ENCODE results near the gene RNF214. TPM values are rescaled to one million over a fixed set of nuclear protein-coding genes. Genes with fewer than 3 reads are reported as not detected.
"Not testable (repeated sequence)": the region's sequence is repeated elsewhere in the genome, so short reads cannot be mapped to it uniquely, and the experiment has no call there.

The RNF214 gene
- total RNA-seq, 3 donors from 2014 or later, result 12.3 to 13.3 (median 12.5) TPM

DNA sequence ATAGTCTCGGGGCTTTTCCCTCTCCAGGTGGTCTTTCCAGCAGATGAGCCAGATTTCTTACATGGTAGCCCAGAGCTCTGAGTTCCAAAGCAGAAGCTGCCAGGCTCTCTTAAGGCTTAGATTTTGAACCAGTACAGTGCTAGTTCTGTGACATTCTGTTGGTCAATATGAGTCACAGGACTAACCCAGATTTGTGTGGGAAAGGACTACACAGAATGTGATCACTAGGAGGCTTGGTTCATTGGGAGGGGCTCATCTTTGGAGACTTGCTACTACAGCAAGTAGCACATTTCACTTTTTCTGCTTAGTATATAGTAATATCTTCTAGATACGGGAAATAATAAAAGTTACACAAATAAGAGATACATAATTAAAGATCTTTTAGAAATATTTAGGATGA, 24.1 kb downstream of the RNF214 start:
- Histone ChIP-seq H3K4me3 (no peak overlapping the region), H3K36me3 (no peaks in the 10 kb centered on the region), H3K4me1 (no peaks in the 10 kb centered on the region), H3K9me3 (no peaks in the 10 kb centered on the region), H3K27me3 (no peaks in the 10 kb centered on the region), H3K27ac (no peak overlapping the region)
- DNase-seq (ENCODE audit: low spot score in 2 of 2), result no peak
- TF ChIP-seq POLR2AphosphoS5 (IDR thresholded peaks at IDR 0.05) (no peak), POLR2A (IDR thresholded peaks at IDR 0.05) (no peak)
- TF ChIP-seq, protein P1, sequence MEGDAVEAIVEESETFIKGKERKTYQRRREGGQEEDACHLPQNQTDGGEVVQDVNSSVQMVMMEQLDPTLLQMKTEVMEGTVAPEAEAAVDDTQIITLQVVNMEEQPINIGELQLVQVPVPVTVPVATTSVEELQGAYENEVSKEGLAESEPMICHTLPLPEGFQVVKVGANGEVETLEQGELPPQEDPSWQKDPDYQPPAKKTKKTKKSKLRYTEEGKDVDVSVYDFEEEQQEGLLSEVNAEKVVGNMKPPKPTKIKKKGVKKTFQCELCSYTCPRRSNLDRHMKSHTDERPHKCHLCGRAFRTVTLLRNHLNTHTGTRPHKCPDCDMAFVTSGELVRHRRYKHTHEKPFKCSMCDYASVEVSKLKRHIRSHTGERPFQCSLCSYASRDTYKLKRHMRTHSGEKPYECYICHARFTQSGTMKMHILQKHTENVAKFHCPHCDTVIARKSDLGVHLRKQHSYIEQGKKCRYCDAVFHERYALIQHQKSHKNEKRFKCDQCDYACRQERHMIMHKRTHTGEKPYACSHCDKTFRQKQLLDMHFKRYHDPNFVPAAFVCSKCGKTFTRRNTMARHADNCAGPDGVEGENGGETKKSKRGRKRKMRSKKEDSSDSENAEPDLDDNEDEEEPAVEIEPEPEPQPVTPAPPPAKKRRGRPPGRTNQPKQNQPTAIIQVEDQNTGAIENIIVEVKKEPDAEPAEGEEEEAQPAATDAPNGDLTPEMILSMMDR (IDR thresholded peaks at IDR 0.05), result no peak
- intact Hi-C loops (cut with DNase I; ENCODE audit: low total_unique reads), result no loop called here

DNA sequence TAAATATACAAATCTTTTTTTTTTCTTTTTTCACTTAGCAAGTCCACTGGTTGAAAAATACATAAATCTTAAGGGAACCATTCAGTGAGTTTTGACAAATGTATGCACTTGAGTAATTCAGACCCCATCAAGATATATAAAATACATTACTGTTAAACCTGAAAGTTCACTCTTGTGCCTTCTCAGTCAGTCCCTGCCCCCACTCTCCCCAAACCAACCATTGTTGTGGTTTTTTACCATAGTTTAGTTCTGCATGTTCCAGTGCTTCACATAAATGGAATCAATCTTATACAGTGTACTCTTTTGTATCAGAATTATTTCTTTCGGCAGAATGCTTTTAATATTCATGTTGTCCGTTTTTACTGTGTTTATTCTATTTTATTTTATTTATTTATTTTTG, 26.1 kb downstream of the RNF214 start:
- H3K4me1 ChIP-seq, result no peaks in the 10 kb centered on the region
- no peak for DNase-seq (ENCODE audit: low spot score in 2 of 2)
- H3K27me3 ChIP-seq, result no peaks in the 10 kb centered on the region
- intact Hi-C loops (cut with DNase I; ENCODE audit: low total_unique reads), result no loop called here
- H3K9me3 ChIP-seq, result no peaks in the 10 kb centered on the region
- TF ChIP-seq POLR2AphosphoS5 (IDR thresholded peaks at IDR 0.05), result no peak
- no peak for TF ChIP-seq POLR2A (IDR thresholded peaks at IDR 0.05)
- TF ChIP-seq, protein P1 (IDR thresholded peaks at IDR 0.05), result no peak
- H3K4me3 ChIP-seq, result no peak overlapping the region
- H3K27ac ChIP-seq, result no peak overlapping the region
- no peaks in the 10 kb centered on the region for H3K36me3 ChIP-seq

DNA sequence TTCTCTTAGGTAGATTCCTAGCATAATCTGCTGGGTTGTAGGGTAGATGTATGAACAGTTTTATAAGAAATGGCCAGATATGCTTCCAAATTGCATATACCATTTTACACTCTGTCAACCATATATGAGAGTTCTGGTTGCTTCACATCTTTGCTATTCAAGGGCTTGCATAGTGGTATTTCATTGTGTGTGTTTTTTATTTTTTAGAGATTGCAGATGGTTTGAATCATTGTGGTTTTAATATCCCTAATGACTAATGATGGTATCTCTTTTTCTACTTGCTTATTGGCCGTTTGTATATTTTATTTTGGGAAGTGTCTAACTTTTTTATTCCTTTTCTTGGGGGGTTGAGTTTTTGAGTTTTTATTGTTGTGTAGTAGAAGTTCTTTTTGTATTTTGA, 26.9 kb downstream of the RNF214 start:
- Histone ChIP-seq H3K4me1 (no peaks in the 10 kb centered on the region), H3K27ac (no peak overlapping the region), H3K27me3 (no peaks in the 10 kb centered on the region), H3K4me3 (no peak overlapping the region), H3K36me3 (no peaks in the 10 kb centered on the region), H3K9me3 (no peaks in the 10 kb centered on the region)
- intact Hi-C loops (cut with DNase I; ENCODE audit: low total_unique reads), result no loop called here
- no peak for DNase-seq (ENCODE audit: low spot score in 2 of 2)
- TF ChIP-seq POLR2AphosphoS5 (IDR thresholded peaks at IDR 0.05), result no peak
- TF ChIP-seq, protein P1 (IDR thresholded peaks at IDR 0.05), result no peak
- no peak for TF ChIP-seq POLR2A (IDR thresholded peaks at IDR 0.05)

DNA sequence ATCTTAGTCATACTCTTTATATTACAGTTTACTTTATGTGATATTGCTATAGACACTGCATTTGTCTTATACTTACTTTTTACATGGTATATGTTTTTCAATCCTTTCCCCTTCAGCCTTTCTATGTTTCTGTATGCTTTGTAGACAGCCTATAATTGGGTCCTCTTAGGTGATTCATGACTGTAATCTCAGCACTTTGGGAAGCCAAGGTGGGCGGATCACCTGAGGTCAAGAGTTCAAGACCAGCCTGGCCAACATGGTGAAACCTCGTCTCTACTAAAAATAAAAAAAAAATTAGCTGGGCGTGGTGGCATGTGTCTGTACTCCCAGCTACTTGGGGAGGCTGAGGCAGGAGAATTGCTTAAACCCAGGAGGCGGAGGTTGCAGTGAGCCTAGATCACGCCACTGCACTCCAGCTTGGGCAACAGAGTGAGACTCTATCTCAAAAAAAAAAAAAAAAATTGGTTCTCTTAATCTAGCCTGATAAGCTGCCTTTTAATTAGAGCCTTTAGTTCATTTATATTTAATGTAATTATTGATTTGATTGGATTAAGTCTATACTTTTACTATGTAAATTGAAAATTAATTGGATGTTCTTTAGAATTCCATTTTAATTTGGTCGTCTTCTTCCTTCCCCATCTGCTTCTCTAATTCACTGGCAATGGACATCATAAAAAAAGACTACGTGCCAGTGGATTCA, 32.3 kb downstream of the RNF214 start:
- H3K4me3 ChIP-seq; intact Hi-C loops (cut with DNase I; ENCODE audit: low total_unique reads); H3K27me3 ChIP-seq; H3K9me3 ChIP-seq; H3K27ac ChIP-seq; H3K36me3 ChIP-seq; H3K4me1 ChIP-seq; DNase-seq (ENCODE audit: low spot score in 2 of 2): not testable (repeated sequence)

DNA sequence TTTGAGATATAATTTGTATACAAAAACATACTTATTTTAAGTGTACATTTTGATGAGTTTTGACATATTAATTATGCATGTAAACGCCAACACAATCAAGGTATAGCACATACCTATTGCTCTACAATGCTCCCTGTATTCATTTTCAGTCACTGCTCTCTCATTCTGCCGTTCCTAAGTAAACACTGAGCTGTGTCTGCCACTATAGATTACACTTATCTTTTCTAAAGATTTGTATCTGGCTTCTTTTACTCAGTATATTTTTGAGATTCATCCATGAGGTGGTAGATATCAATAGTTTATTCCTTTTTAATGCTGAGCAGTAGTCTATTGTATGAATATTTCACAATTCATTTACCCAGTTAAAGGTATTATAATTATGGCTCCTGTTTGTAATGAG, 33.3 kb downstream of the RNF214 start:
- intact Hi-C loops (cut with DNase I; ENCODE audit: low total_unique reads), result no loop called here
- Histone ChIP-seq H3K9me3 (no peaks in the 10 kb centered on the region), H3K4me3 (no peak overlapping the region), H3K27ac (no peak overlapping the region), H3K4me1 (no peaks in the 10 kb centered on the region), H3K27me3 (no peaks in the 10 kb centered on the region), H3K36me3 (peaks cover 4% of the 10 kb centered on the region)
- no peak for TF ChIP-seq POLR2AphosphoS5 (IDR thresholded peaks at IDR 0.05)
- TF ChIP-seq, protein P1 (IDR thresholded peaks at IDR 0.05), result no peak
- no peak for TF ChIP-seq POLR2A (IDR thresholded peaks at IDR 0.05)
- DNase-seq (ENCODE audit: low spot score in 2 of 2), result no peak
